ENCODE results near the gene HSPA2.
"Not testable (repeated sequence)": the region's sequence is repeated elsewhere in the genome, so short reads cannot be mapped to it uniquely, and the experiment has no call there.

HSPA2 gene

GRCh38 chr14:64562436-64562835, 21.9 kb downstream of the HSPA2 start:
- DNase-seq, result no peak

- DNase-seq, result no peak
Observed at GRCh38 chr14:64563696-64564095, 23.2 kb downstream of the HSPA2 start.

GRCh38 chr14:64566651-64567122, 26.1 kb downstream of the HSPA2 start:
- DNase-seq, result no peak

GRCh38 chr14:64569138-64569631, 28.6 kb downstream of the HSPA2 start:
- DNase-seq, result no peak

GRCh38 chr14:64569646-64570045, 29.1 kb downstream of the HSPA2 start:
- not testable (repeated sequence) for DNase-seq

DNA sequence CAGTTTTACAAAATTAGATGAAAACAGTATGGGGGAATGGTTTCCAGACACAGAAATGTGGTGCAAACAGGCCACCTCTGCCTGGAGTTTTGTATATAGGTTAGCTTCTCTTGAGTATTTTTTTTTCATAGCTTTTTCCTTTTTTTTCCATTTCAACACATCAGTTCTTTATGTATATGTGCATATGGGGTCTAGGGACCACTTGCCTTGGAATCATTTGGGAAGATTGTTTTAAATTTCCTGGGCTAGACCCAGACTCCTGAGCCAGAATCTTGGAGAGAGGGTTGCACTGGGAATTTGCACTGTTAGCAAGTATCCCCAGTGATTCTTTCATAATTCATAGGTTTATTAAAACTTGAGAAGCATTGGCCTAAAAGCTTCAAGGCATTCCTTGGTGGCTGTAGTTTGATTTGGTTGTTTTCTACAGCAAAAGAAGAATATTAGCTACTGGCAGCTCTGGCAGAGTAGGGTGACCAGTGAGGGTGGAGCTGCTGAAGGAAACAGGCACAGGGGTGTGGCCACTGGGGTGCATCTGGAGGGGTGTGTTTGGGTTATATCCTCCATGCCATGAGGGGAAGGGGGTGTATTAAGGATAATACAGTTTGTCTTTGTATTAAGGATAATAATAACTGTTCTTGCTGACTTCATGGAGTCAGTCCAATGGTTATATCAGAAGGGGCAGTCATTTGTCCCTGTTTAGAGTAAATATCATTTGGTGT, 32.0 kb downstream of the HSPA2 start:
- DNase-seq, result no peak

DNA sequence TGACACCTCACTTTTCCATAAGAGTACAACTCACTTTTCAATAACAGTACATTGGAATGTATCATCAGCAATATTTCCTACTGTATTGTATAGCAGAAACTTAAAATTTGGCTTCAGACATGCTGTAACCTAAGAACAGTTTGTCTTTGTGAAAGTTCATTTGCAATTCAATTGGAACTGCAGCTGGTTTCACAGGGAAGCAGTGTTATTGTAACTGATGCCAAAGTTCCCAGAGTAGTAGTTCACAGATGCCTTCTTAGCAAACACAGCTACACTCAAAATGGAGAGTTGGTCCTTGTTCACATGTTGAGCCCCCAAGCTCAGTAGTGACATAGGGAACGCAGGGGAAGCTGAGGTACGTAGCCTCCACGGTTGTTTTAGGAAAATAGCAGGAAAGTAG, 32.6 kb downstream of the HSPA2 start:
- DNase-seq, result no peak

DNA sequence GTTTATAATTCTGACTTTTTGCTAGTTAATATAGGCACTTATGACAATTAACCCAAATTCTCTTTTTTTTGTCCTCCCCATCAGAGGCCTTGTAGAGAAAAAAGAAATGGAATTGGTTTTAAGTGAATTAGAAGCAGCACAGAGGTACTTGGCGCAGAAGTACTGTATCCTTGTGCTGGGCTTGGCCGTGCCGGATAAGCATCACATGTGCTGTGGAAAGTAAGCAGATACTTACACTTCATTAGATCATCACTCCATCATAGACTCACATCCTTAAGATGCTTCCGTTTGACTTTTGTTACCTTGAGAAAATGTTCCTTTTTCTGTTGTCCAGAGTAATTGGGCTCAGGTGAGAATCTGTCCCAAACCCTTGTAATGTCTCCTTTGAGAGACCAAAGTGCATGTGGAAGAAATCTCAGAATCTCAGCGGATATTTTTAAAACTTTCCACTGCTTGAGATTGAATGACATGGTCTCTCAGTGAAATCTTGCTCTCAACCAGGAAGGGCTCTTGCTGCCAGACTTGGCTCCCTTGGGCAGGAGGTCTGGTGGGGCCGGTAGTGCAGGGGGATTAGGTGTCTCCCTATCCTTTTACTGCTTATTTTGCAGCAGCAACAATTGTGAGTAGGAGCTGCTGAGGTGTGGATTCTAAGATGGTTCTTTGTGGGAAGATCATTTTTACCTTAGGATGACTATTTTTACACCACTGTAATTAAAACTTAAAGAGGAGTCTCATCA, 34.0 kb downstream of the HSPA2 start:
- DNase-seq, result no peak

- no peak for DNase-seq
Observed at GRCh38 chr14:64577211-64577610, 36.7 kb downstream of the HSPA2 start.

DNA sequence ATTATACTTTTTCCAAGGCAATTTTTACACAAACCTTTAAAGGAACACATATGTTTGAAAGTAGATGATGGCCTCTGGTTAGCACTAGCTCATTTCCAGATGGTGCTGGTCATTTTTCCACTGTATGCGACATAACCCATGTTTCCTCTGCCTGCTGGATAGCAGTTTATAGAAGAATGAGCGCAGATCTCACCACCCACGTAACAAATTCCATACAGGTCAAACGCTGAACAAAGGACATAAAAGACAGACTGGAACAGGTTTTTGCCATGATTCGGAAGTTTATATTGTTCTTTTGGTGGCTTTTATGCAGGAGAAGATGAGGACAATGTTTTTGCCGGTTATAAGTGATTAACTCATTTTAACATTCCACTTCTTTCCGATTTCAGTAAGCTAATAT, 39.9 kb downstream of the HSPA2 start:
- no peak for DNase-seq

DNA sequence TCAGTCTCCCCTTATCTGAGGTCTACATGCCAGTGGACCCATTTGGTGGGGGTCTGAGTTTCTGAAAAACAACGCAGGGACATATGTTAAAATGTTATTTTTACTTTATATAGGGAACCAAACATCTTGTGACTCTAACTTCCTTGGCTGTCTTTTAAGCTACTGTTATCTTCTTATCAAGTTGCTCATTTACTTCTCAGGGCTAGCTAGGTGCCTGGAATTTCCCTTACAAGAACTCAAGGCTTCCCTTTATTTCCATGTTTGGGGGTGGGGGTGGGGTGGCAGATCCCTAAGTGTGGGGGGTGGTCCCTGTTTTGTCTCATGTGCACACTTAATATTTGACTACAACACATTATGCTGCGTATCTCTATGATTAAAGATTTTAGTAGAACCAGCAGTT, 40.8 kb downstream of the HSPA2 start:
- no peak for DNase-seq

- DNase-seq, result no peak
Observed at GRCh38 chr14:64581817-64582216, 41.3 kb downstream of the HSPA2 start.

DNA sequence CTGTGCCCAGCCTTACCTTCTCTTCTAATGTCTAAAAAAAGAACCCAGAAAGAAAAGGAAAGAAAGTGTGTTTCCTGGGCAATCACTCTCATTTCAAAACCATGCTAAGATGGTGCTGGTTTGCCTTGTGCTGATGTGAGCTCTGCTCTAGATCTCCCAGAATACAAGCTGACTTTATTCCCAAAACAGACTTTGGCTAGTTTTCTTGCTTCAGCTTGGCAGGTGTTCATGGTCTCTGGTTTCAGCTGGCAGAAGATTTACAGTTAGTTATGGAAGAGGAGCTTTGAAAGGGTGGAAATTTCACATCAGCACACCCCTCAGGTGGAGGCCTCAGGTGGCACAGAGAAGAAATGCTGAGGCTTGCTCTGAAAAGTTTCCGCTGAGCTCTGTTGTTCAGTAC, 43.6 kb downstream of the HSPA2 start:
- DNase-seq, result no peak

DNA sequence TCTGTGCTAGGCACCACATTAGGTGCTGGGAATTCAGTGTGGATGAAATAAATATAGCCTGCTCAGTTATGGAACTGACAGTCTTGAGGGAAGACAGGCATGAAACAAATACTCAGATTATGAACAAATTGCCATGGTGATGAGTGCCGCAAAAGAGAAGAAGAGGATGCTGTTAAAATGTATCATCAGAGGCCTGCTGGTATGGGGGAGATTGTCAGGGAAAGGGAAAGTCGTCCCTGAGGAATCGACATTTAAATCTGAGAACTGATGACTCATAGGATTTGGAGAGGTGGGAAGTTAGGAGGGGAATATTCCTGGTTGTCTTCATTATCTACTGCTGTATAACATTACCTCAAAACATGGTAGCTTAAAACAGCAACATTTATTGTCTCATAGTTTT, 51.3 kb downstream of the HSPA2 start:
- no peak for DNase-seq
